Endothelial cell of umbilical vein (primary cell): ENCODE data around the gene STX16.

Source experiments
- CTCF ChIP-seq, 2 donors: IDR thresholded peaks; 1 replicate in 1 of 2; 2 replicates in 1 of 2; pipeline ENCODE4 v1.5.1; 2011; ENCODE audit warnings: low read length in 2 of 2, mild to moderate bottlenecking in 2 of 2, moderate library complexity in 2 of 2, control low read depth in 1 of 2, inconsistent platforms in 1 of 2, low read depth in 1 of 2; ENCODE audit not compliant: insufficient read depth in 1 of 2; ENCODE audit errors: extremely low read depth in 1 of 2
- POLR2A ChIP-seq: IDR thresholded peaks from 2 replicates; pipeline ENCODE4 v1.6.1; 2012; ENCODE audit warnings: low read depth, mild to moderate bottlenecking, control low read depth, low read length
- POLR2AphosphoS5 ChIP-seq: IDR thresholded peaks from 2 replicates; pipeline ENCODE4 v1.6.1; 2012; ENCODE audit warnings: low read depth, mild to moderate bottlenecking, control low read depth, low read length, moderate library complexity; ENCODE audit not compliant: insufficient read depth

- TF ChIP-seq CTCF (IDR thresholded peaks at IDR 0.05; ENCODE audit: extremely low read depth in 1 of 2, insufficient read depth in 1 of 2, low read depth in 1 of 2, low read length in 2 of 2) (no peak), POLR2A (no peak), POLR2AphosphoS5 (no peak)
Observed at GRCh38 chr20:58618351-58619076, 32.6 kb upstream of the STX16 start.
